Uterus (tissue), 4 donors: ENCODE data around the gene STEEP1. TPM values are rescaled to one million over a fixed set of nuclear protein-coding genes. Genes with fewer than 3 reads are reported as not detected.

Experiments
- DNase-seq, 2 donors: peaks; one replicate each; pipeline ENCODE4 v3.0.0-alpha.2; 2019 to 2020
- H3K27ac ChIP-seq, 2 donors: fragments of 200-600 bp; sonication (generic); 1 replicate in 1 of 2; 2 replicates in 1 of 2; pipeline ENCODE4 v1.5.1; 2016 to 2018
- H3K27me3 ChIP-seq, 2 donors: fragments of 200-600 bp; sonication (generic); one replicate each; pipeline ENCODE4 v1.5.1; 2018 to 2019; ENCODE audit warnings: control low read depth in 1 of 2
- H3K36me3 ChIP-seq, 2 donors: fragments of 200-600 bp; sonication (generic); one replicate each; pipeline ENCODE4 v1.5.1; 2019; ENCODE audit warnings: control low read depth in 1 of 2
- H3K4me1 ChIP-seq, 2 donors: fragments of 200-600 bp; sonication (generic); one replicate each; pipeline ENCODE4 v1.5.1; 2018 to 2019; ENCODE audit warnings: control low read depth in 1 of 2
- H3K4me3 ChIP-seq, 2 donors: fragments of 200-600 bp; sonication (generic); 1 replicate in 1 of 2; 2 replicates in 1 of 2; pipeline ENCODE4 v1.5.1; 2018 to 2019; ENCODE audit warnings: mild to moderate bottlenecking in 1 of 2
- H3K9me3 ChIP-seq, 2 donors: fragments of 200-600 bp; sonication (generic); one replicate each; pipeline ENCODE4 v1.5.1; 2019; ENCODE audit warnings: control low read depth in 1 of 2
- CTCF ChIP-seq, 4 experiments: fragments of 200-600 bp in 2 of 4; fragments of 450-650 bp in 2 of 4; sonication (generic) in 2 of 4; IDR thresholded peaks; one replicate each; pipeline ENCODE4 v1.5.1; 2016 to 2019; ENCODE audit warnings: antibody characterized with exemption in 4 of 4, mild to moderate bottlenecking in 2 of 4, moderate library complexity in 1 of 4
- POLR2A ChIP-seq, 2 donors: fragments of 450-650 bp; IDR thresholded peaks; one replicate each; pipeline ENCODE4 v1.6.1; 2016; ENCODE audit warnings: antibody characterized with exemption in 2 of 2, mild to moderate bottlenecking in 1 of 2, moderate library complexity in 1 of 2
- intact Hi-C: fragments of 100-400 bp; cut with DNase I; formaldehyde crosslinking; loops from one replicate; pipeline ENCODE4 v1.15.1; 2023; ENCODE audit warnings: low total_unique reads
- total RNA-seq, 4 donors: library from RNA; depleted of rRNA in 3 of 4; stranded (reverse); fragments of >200 nt in 3 of 4; gene quantifications; one replicate each; pipeline versions ENCODE4 v1.1.0 to v1.2.4, GENCODE V29; 2014 to 2023
- donor health status: DM: yes; HTN: yes; CAD: no.

STEEP1 gene
- total RNA-seq, 4 donors from 2014 or later = 1.2 to 47.0 (median 11.5) TPM

GRCh38 chrX:119583431-119584059 is 18.3 kb upstream of the STEEP1 start:
- Histone ChIP-seq H3K36me3 (no peaks in the 10 kb centered on the region), H3K4me3 (no peak overlapping the region), H3K27ac (no peak overlapping the region), H3K9me3 (no peaks in the 10 kb centered on the region), H3K27me3 (no peaks in the 10 kb centered on the region), H3K4me1 (no peaks in the 10 kb centered on the region)
- no peak for DNase-seq
- no peak for TF ChIP-seq CTCF (IDR thresholded peaks at IDR 0.05)
- TF ChIP-seq POLR2A (IDR thresholded peaks at IDR 0.05) = no peak
- intact Hi-C loops = no loop called here

- no peak for DNase-seq
- no peak overlapping the region for H3K4me3 ChIP-seq
- no peak overlapping the region for H3K27ac ChIP-seq
- TF ChIP-seq CTCF (IDR thresholded peaks at IDR 0.05) = no peak
- no peak for TF ChIP-seq POLR2A (IDR thresholded peaks at IDR 0.05)
- no peaks in the 10 kb centered on the region for H3K27me3 ChIP-seq
- H3K9me3 ChIP-seq = no peaks in the 10 kb centered on the region
- H3K4me1 ChIP-seq = no peaks in the 10 kb centered on the region
- H3K36me3 ChIP-seq = no peaks in the 10 kb centered on the region
- intact Hi-C loops = no loop called here
These were observed 14.2 kb upstream of the STEEP1 start for GRCh38 chrX:119579414-119579813.

- DNase-seq = peak; percentile 87 to 92
- Histone ChIP-seq H3K27me3 (no peaks in the 10 kb centered on the region), H3K4me1 (no peaks in the 10 kb centered on the region), H3K9me3 (no peaks in the 10 kb centered on the region), H3K4me3 (peak within 1 kb of the TSS; percentile 43 to 55), H3K36me3 (no peaks in the 10 kb centered on the region), H3K27ac (peak within 1 kb of the TSS; percentile 91 to 93)
- peak in 3 of 4 experiments; percentile 30 to 48 (median 37) for TF ChIP-seq CTCF (IDR thresholded peaks at IDR 0.05)
- TF ChIP-seq POLR2A (IDR thresholded peaks at IDR 0.05) = peak; percentile 75 to 78
- intact Hi-C loops = no loop called here
These were observed 9.4 kb upstream of the STEEP1 start, which contains the start of gene UBE2A for GRCh38 chrX:119574394-119575266. Gene UBE2A, plus strand, starts transcription at chrX:119574563. Its CDS starts 149 bp downstream, at chrX:119574712.

GRCh38 chrX:119573840-119574393 is 8.7 kb upstream of the STEEP1 start:
- Histone ChIP-seq H3K27me3 (no peaks in the 10 kb centered on the region), H3K9me3 (no peaks in the 10 kb centered on the region), H3K36me3 (no peaks in the 10 kb centered on the region), H3K4me3 (peak overlapping the region; percentile 43 to 55), H3K4me1 (no peaks in the 10 kb centered on the region), H3K27ac (peak overlapping the region; percentile 91 to 93)
- intact Hi-C loops = no loop called here
- TF ChIP-seq POLR2A (IDR thresholded peaks at IDR 0.05) = no peak
- TF ChIP-seq CTCF (IDR thresholded peaks at IDR 0.05) = no peak
- DNase-seq = peak; percentile 22 to 32
